ENCODE results near the gene TP53I3.

DNA sequence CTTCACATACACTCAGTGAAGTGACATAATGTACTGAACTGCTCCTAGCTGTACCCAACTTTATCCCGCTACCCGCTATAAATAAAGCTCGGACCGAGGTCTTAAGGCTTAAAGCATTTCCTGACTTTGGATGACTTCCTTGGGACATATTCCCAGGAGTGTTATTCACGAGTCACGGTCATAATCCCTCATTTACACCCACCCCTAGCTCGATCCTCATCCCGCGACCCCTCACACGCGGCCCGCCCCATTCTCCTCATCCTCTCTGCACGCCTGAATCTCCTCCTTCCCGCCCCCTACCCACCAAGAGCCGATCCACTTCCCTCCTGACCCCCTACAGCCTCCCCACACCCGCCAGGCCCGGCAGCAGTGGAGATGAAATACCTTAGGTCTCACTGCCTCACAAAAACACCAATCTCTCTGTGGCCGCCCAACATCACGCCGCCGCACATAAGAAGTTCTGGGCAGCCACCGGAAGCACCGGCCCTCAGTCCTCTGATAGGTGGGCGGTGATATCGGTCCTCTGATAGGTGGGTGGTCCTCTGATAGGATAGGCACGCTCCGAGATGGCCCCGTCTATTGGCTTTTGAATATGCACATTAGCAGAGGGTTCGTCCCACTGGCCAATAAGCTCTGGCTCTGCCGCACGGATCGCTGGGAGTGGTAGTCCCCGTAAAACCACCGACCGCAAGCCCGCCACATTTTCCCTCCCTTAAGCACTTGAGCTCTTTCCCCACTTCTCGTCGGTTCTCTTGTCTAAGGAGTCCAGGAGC lies 37.5 kb downstream of the TP53I3 start, which contains the start of gene WDCP:
- no peak for TF ChIP-seq EZH2phosphoT487 (IDR thresholded peaks at IDR 0.05; ENCODE audit: low read depth)
- TF ChIP-seq, protein P1, sequence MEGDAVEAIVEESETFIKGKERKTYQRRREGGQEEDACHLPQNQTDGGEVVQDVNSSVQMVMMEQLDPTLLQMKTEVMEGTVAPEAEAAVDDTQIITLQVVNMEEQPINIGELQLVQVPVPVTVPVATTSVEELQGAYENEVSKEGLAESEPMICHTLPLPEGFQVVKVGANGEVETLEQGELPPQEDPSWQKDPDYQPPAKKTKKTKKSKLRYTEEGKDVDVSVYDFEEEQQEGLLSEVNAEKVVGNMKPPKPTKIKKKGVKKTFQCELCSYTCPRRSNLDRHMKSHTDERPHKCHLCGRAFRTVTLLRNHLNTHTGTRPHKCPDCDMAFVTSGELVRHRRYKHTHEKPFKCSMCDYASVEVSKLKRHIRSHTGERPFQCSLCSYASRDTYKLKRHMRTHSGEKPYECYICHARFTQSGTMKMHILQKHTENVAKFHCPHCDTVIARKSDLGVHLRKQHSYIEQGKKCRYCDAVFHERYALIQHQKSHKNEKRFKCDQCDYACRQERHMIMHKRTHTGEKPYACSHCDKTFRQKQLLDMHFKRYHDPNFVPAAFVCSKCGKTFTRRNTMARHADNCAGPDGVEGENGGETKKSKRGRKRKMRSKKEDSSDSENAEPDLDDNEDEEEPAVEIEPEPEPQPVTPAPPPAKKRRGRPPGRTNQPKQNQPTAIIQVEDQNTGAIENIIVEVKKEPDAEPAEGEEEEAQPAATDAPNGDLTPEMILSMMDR (IDR thresholded peaks at IDR 0.05; ENCODE audit: low read depth, low read length), result no peak

All from OCI-LY3 (cell line).